Central memory CD8-positive, alpha-beta T cell (primary cell): ENCODE measurements around the gene TESK2.
A peak's percentile ranks its signal among the peaks of the same experiment; 100 is the strongest.
"Not testable (repeated sequence)": the region's sequence is repeated elsewhere in the genome, so short reads cannot be mapped to it uniquely, and the experiment has no call there.

Experiments used
- ATAC-seq: fragments of 150-1000 bp; cut with Tn5 transposase; replicated peaks from 2 replicates; pipeline ENCODE4 v1.10.0; 2022; ENCODE audit warnings: mild to moderate bottlenecking, moderate FRiP score, moderate number of reproducible peaks; ENCODE audit not compliant: poor library complexity, severe bottlenecking; ENCODE audit errors: extremely low read depth
- DNase-seq, 2 donors: peaks; one replicate each; pipeline ENCODE4 v3.0.0; 2021; ENCODE audit warnings: low spot score in 2 of 2
- H3K27ac Mint-ChIP-seq: one replicate; pipeline ENCODE4 v1.8.0; 2022; ENCODE audit warnings: low read depth, mild to moderate bottlenecking, moderate library complexity, mixed read lengths
- H3K27me3 Mint-ChIP-seq: one replicate; pipeline ENCODE4 v1.8.0; 2022; ENCODE audit warnings: mixed read lengths
- H3K36me3 Mint-ChIP-seq: one replicate; pipeline ENCODE4 v1.8.0; 2022; ENCODE audit warnings: mild to moderate bottlenecking, moderate library complexity, mixed read lengths; ENCODE audit not compliant: insufficient read depth
- H3K4me1 Mint-ChIP-seq: one replicate; pipeline ENCODE4 v1.8.0; 2022; ENCODE audit warnings: mixed read lengths
- H3K4me3 Mint-ChIP-seq: one replicate; pipeline ENCODE4 v1.8.0; 2022; ENCODE audit warnings: mild to moderate bottlenecking, moderate library complexity, mixed read lengths
- H3K9me3 Mint-ChIP-seq: one replicate; pipeline ENCODE4 v1.8.0; 2022; ENCODE audit warnings: mixed read lengths

Gene TESK2

GRCh38 chr1:45519774-45520173, 28.8 kb upstream of the TESK2 start:
- Mint-ChIP-seq H3K4me3 (peak overlapping the region; percentile 95), H3K27ac (peak overlapping the region; percentile 97), H3K4me1 (peaks cover 39% of the 10 kb centered on the region), H3K36me3 (peaks cover 49% of the 10 kb centered on the region)
- H3K9me3 Mint-ChIP-seq, ATAC-seq, H3K27me3 Mint-ChIP-seq, DNase-seq: not testable (repeated sequence)

GRCh38 chr1:45518910-45519309, 27.9 kb upstream of the TESK2 start:
- H3K27me3 Mint-ChIP-seq = no peaks in the 10 kb centered on the region
- H3K27ac Mint-ChIP-seq = no peak overlapping the region
- H3K4me1 Mint-ChIP-seq = peaks cover 39% of the 10 kb centered on the region
- no peaks in the 10 kb centered on the region for H3K9me3 Mint-ChIP-seq
- no peak for DNase-seq
- H3K4me3 Mint-ChIP-seq = peak overlapping the region; percentile 95
- no peak for ATAC-seq
- H3K36me3 Mint-ChIP-seq = peaks cover 55% of the 10 kb centered on the region

- not testable (repeated sequence) for DNase-seq, ATAC-seq, H3K9me3 Mint-ChIP-seq, H3K27ac Mint-ChIP-seq, H3K27me3 Mint-ChIP-seq
- Mint-ChIP-seq H3K36me3 (peaks cover 59% of the 10 kb centered on the region), H3K4me3 (peak overlapping the region; percentile 95), H3K4me1 (peaks cover 39% of the 10 kb centered on the region)
Measured at GRCh38 chr1:45518366-45518765, 27.4 kb upstream of the TESK2 start.

GRCh38 chr1:45516465-45516864, 25.5 kb upstream of the TESK2 start:
- H3K36me3 Mint-ChIP-seq = peaks cover 55% of the 10 kb centered on the region

GRCh38 chr1:45516036-45516435, 25.1 kb upstream of the TESK2 start:
- DNase-seq (no peak), ATAC-seq (no peak)
- no peak overlapping the region for H3K4me3 Mint-ChIP-seq
- no peaks in the 10 kb centered on the region for H3K27me3 Mint-ChIP-seq
- H3K4me1 Mint-ChIP-seq = peaks cover 16% of the 10 kb centered on the region
- H3K36me3 Mint-ChIP-seq = peaks cover 56% of the 10 kb centered on the region
- no peaks in the 10 kb centered on the region for H3K9me3 Mint-ChIP-seq
- no peak overlapping the region for H3K27ac Mint-ChIP-seq

More at GRCh38 chr1:45516465-45516864, 25.5 kb upstream of the TESK2 start:
- ATAC-seq = no peak
- no peak overlapping the region for H3K4me3 Mint-ChIP-seq
- no peaks in the 10 kb centered on the region for H3K9me3 Mint-ChIP-seq
- peaks cover 20% of the 10 kb centered on the region for H3K4me1 Mint-ChIP-seq
- H3K27me3 Mint-ChIP-seq = no peaks in the 10 kb centered on the region
- H3K27ac Mint-ChIP-seq = no peak overlapping the region
- DNase-seq = no peak

- ATAC-seq, H3K9me3 Mint-ChIP-seq, H3K27ac Mint-ChIP-seq, H3K4me1 Mint-ChIP-seq, H3K27me3 Mint-ChIP-seq, H3K4me3 Mint-ChIP-seq, DNase-seq: not testable (repeated sequence)
- H3K36me3 Mint-ChIP-seq = peaks cover 66% of the 10 kb centered on the region
Measured at GRCh38 chr1:45513532-45514260, 22.7 kb upstream of the TESK2 start.

GRCh38 chr1:45512641-45513054, 21.7 kb upstream of the TESK2 start:
- H3K4me1 Mint-ChIP-seq = no peaks in the 10 kb centered on the region
- H3K4me3 Mint-ChIP-seq = no peak overlapping the region
- peak in 1 of 2 donors; percentile 37 for DNase-seq
- no peak overlapping the region for H3K27ac Mint-ChIP-seq
- ATAC-seq = no peak
- no peaks in the 10 kb centered on the region for H3K27me3 Mint-ChIP-seq
- H3K9me3 Mint-ChIP-seq = no peaks in the 10 kb centered on the region
- H3K36me3 Mint-ChIP-seq = peaks cover 60% of the 10 kb centered on the region

GRCh38 chr1:45510972-45511527, 20.1 kb upstream of the TESK2 start:
- no peak for DNase-seq
- Mint-ChIP-seq H3K27me3 (no peaks in the 10 kb centered on the region), H3K4me3 (no peak overlapping the region), H3K9me3 (no peaks in the 10 kb centered on the region), H3K36me3 (peaks cover 46% of the 10 kb centered on the region), H3K4me1 (no peaks in the 10 kb centered on the region), H3K27ac (no peak overlapping the region)
- no peak for ATAC-seq

- Mint-ChIP-seq H3K9me3 (no peaks in the 10 kb centered on the region), H3K4me1 (no peaks in the 10 kb centered on the region), H3K27ac (no peak overlapping the region), H3K27me3 (no peaks in the 10 kb centered on the region), H3K36me3 (peaks cover 41% of the 10 kb centered on the region), H3K4me3 (no peak overlapping the region)
- ATAC-seq = no peak
- DNase-seq = no peak
Measured at GRCh38 chr1:45510036-45510971, 19.3 kb upstream of the TESK2 start.

GRCh38 chr1:45508295-45509151, 17.6 kb upstream of the TESK2 start:
- Mint-ChIP-seq H3K9me3 (no peaks in the 10 kb centered on the region), H3K27ac (no peak overlapping the region), H3K27me3 (no peaks in the 10 kb centered on the region), H3K4me3 (no peak overlapping the region), H3K36me3 (peaks cover 28% of the 10 kb centered on the region), H3K4me1 (no peaks in the 10 kb centered on the region)
- no peak for DNase-seq
- no peak for ATAC-seq

GRCh38 chr1:45507893-45508292, 16.9 kb upstream of the TESK2 start:
- no peaks in the 10 kb centered on the region for H3K27me3 Mint-ChIP-seq
- no peaks in the 10 kb centered on the region for H3K4me1 Mint-ChIP-seq
- H3K4me3 Mint-ChIP-seq = no peak overlapping the region
- H3K9me3 Mint-ChIP-seq = no peaks in the 10 kb centered on the region
- no peak overlapping the region for H3K27ac Mint-ChIP-seq
- peaks cover 26% of the 10 kb centered on the region for H3K36me3 Mint-ChIP-seq
- ATAC-seq (no peak), DNase-seq (no peak)

- no peak overlapping the region for H3K27ac Mint-ChIP-seq
Measured at GRCh38 chr1:45507195-45507594, 16.2 kb upstream of the TESK2 start.

More at GRCh38 chr1:45507195-45507594, 16.2 kb upstream of the TESK2 start:
- Mint-ChIP-seq H3K27me3 (no peaks in the 10 kb centered on the region), H3K36me3 (peaks cover 23% of the 10 kb centered on the region), H3K4me3 (no peak overlapping the region), H3K9me3 (no peaks in the 10 kb centered on the region), H3K4me1 (no peaks in the 10 kb centered on the region)
- DNase-seq (no peak), ATAC-seq (no peak)
